Transverse colon (tissue), 4 donors: ENCODE measurements around the gene ACSM4.

ENCODE experiments used
- CTCF ChIP-seq, 5 experiments: fragments of 200-600 bp in 3 of 5; fragments of 450-650 bp in 2 of 5; sonication (generic) in 3 of 5; IDR thresholded peaks; 1 replicate in 2 of 5; 2 replicates in 3 of 5; pipeline ENCODE4 v1.5.1; 2016 to 2017; ENCODE audit warnings: antibody characterized with exemption in 5 of 5, inconsistent platforms in 3 of 5, mild to moderate bottlenecking in 2 of 5, moderate library complexity in 1 of 5
- EP300 ChIP-seq: sonication (generic); formaldehyde crosslinking; IDR thresholded peaks from one replicate; pipeline ENCODE4 v1.6.1; 2017; ENCODE audit warnings: antibody characterized with exemption, low read depth
- POLR2A ChIP-seq: fragments of 450-650 bp; IDR thresholded peaks from one replicate; pipeline ENCODE4 v1.6.1; 2016; ENCODE audit warnings: antibody characterized with exemption, mild to moderate bottlenecking, moderate library complexity
- POLR2AphosphoS5 ChIP-seq, 3 donors: sonication (generic); formaldehyde crosslinking; IDR thresholded peaks; one replicate each; pipeline ENCODE4 v1.6.1; 2016; ENCODE audit warnings: antibody characterized with exemption in 3 of 3

- TF ChIP-seq EP300 (no peak), CTCF (IDR thresholded peaks at IDR 0.05) (no peak), POLR2A (no peak), POLR2AphosphoS5 (IDR thresholded peaks at IDR 0.05) (no peak)
These were observed 34.6 kb upstream of the ACSM4 start for GRCh38 chr12:7269273-7269672.
